Left renal pelvis (tissue), 4 donors: ENCODE measurements around the gene GTF2A1L. TPM values are rescaled to one million over a fixed set of nuclear protein-coding genes. Genes with fewer than 3 reads are reported as not detected.

Source experiments
- DNase-seq, 4 donors: peaks; one replicate each; pipeline ENCODE4 v3.0.0-alpha.2; 2013; ENCODE audit warnings: low read depth in 4 of 4, low spot score in 3 of 4
- polyA plus RNA-seq, 4 donors: library from polyadenylated mRNA; unstranded; fragments of 120-200 nt; gene quantifications; one replicate each; pipeline ENCODE4 v1.2.1, GENCODE V29; 2013; ENCODE audit not compliant: insufficient read length in 4 of 4

GTF2A1L gene
- polyA plus RNA-seq, 4 donors: 0.64 to 1.4 TPM; not detected in 2

GRCh38 chr2:48727560-48727959 is 109.9 kb downstream of the GTF2A1L start:
- DNase-seq: no peak

- no peak for DNase-seq
These were observed 110.6 kb downstream of the GTF2A1L start for GRCh38 chr2:48728295-48728694.

- no peak for DNase-seq
These were observed 111.2 kb downstream of the GTF2A1L start for GRCh38 chr2:48728840-48729239.

Other genes with a start within 250 kb of the GTF2A1L start
- 10 to 100 TPM; 30.1 to 45.2 (median 43.4) TPM for gene PPP1R21, start 177.1 kb upstream of the GTF2A1L start, polyA plus RNA-seq
- gene STON1, start 87.7 kb upstream of the GTF2A1L start, polyA plus RNA-seq: 10 to 100 TPM; 22.8 to 42.7 (median 35.6) TPM
- 1 to 10 TPM in 1 of 4 donors, under 1 TPM in 3; 0.24 to 7.0 (median 0.38) TPM for gene LHCGR, start 137.9 kb downstream of the GTF2A1L start, polyA plus RNA-seq